ENCODE measurements around the gene HACL1.
"Not testable (repeated sequence)": the region's sequence is repeated elsewhere in the genome, so short reads cannot be mapped to it uniquely, and the experiment has no call there.

Gene HACL1

DNA sequence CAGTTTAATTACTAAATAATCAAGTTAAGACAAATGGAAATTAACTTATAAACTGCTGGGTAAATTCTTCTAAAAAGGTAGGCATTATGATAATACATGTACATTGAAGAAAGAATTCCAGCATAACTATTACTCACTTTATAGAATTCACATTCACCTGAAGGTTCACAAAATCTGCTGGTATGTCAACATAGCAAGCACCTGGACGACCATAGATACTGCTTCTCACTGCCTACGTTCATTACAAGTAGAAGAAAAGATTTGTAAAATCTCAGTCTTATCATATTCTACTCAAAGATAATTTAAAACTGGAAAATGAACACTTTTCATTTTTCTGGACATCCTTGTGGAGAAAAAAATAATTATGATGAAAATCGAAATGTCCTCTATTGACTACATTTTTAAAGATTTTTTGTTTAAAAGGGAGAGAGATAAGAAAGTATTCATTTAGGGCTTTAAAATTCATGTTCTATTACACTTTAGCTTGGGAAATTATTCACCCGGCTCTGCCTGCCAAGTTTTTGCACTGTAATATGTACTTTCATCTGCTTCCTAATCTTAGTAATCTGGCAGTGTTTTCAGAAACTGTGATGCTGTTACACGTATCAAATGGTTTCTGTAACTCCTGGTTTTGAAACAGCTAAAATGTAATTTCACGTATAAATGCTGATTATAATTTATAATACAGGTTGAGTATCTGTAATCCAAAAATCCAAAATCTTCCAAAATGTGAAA is 16.1 kb downstream of the HACL1 start:
- DNase-seq (ENCODE audit: insufficient read length, low spot score) = no peak
- no peak for FAIRE-seq

DNA sequence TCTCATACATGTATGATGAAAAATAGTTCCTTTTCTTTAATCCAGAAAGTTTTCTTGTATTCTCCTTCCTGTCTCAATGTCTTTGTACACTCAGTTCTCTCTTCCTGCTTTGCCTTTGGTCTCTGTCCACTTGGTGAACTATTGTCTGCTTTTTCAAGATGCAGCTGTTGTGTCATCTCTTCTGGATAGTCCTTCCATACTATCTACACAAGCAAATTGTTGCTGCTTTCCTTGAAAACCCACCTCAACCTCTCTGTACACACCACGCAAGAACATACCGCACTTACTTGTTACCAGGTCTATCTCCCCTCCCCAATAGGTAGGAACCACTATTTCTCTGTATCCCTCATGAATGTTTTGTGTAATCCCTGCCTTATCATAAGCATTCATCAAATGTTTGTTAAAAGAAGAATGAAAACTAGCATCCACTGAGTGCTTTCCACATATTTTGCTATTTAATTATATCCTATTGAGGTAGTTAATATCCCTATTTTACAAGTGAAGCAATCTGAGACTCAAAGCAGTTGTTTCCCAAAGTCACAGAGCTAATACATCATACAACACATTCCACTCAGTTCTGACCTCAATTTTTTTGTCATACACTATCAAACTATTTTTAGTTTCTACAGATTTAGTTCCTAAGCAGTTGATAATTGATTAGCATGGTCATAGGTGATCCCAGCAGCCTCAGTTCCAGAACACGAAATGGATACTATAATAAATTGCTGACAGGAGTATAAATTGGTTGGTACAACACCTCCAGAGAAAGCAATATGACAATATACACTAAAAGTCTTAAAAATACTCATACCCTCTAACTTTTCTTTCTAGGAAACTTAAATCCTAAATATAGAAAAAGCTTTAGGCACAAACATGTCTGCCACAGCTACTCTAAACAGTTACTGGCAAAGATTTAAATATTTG is 19.6 kb downstream of the HACL1 start:
- DNase-seq (ENCODE audit: insufficient read length, low spot score) (no peak), FAIRE-seq (no peak)

GRCh38 chr3:15579051-15579450 is 22.3 kb downstream of the HACL1 start:
- DNase-seq (ENCODE audit: insufficient read length, low spot score) (no peak), FAIRE-seq (no peak)

GRCh38 chr3:15578289-15578867 is 23.0 kb downstream of the HACL1 start:
- no peak for FAIRE-seq
- no peak for DNase-seq (ENCODE audit: insufficient read length, low spot score)

DNA sequence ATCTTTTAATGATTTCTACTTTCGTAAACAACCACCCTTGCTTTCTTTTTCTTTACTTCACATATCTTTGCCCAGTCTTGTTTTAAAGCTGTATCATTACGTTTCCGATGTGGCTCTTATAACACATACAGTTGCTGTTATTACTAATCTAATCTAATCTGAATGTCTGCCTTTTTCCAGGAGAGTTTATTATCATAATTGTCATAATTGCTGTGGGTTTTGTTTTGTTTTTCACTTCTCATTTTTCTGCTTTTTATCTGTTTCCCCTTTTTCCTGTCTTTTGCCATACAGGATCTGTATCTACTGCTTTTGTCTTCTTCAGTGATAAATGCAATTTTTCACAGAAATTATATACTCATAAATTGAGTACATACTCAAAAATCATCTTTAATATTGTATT is 24.9 kb downstream of the HACL1 start:
- DNase-seq (ENCODE audit: insufficient read length, low spot score) = no peak
- no peak for FAIRE-seq

GRCh38 chr3:15575446-15575845 is 25.9 kb downstream of the HACL1 start:
- DNase-seq (ENCODE audit: insufficient read length, low spot score) (no peak), FAIRE-seq (no peak)

GRCh38 chr3:15572138-15572537 is 29.2 kb downstream of the HACL1 start:
- FAIRE-seq (no peak), DNase-seq (ENCODE audit: insufficient read length, low spot score) (no peak)

GRCh38 chr3:15563190-15563589 is 38.2 kb downstream of the HACL1 start:
- FAIRE-seq (no peak), DNase-seq (ENCODE audit: insufficient read length, low spot score) (no peak)

- DNase-seq (ENCODE audit: insufficient read length, low spot score) (no peak), FAIRE-seq (no peak)
These were observed 38.8 kb downstream of the HACL1 start for GRCh38 chr3:15562560-15562959.

- FAIRE-seq (no peak), DNase-seq (ENCODE audit: insufficient read length, low spot score) (no peak)
These were observed 42.8 kb downstream of the HACL1 start for GRCh38 chr3:15558581-15558980.

DNA sequence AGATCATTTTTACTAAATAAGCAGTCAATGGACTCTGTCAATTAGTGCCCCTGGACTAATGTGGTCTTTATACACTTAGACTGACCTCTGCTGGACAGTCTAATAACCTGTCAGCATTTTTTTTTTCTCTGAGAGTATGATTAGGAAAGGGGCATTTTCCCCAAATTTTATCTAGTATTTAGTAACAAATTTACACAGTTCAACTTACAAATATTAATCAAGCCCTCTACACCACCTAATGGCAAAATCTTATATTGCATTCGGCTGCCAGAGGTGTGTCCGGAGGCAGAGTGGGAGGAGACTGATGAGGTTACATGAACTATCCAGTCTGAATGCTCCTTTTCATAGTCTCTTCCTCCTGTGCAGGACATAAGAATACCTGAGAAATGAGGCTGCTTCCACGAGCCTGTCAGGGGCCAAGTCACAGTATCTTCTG is 43.8 kb downstream of the HACL1 start:
- DNase-seq (ENCODE audit: insufficient read length, low spot score) = peak; percentile 54
- no peak for FAIRE-seq

GRCh38 chr3:15556512-15556911 is 44.9 kb downstream of the HACL1 start:
- FAIRE-seq = no peak
- no peak for DNase-seq (ENCODE audit: insufficient read length, low spot score)

DNA sequence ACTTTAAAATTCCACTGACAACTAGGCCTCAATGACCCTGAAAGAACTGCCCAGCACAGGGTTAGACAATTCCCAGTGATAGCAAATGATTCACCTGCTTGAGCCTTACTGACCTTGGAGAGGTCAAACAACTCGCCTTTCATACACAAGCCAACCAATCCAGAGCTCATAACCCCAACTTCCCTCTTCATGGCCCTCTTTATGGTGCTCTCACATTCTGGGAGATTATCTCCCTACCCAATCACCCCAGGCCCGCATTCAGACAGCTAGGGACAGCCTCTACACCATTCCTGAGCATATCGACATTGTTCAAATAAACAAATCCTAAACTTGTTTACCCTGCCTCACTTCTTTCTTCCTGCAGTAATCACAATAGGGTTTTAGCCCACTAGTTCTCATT is 47.6 kb downstream of the HACL1 start:
- no peak for FAIRE-seq

DNA sequence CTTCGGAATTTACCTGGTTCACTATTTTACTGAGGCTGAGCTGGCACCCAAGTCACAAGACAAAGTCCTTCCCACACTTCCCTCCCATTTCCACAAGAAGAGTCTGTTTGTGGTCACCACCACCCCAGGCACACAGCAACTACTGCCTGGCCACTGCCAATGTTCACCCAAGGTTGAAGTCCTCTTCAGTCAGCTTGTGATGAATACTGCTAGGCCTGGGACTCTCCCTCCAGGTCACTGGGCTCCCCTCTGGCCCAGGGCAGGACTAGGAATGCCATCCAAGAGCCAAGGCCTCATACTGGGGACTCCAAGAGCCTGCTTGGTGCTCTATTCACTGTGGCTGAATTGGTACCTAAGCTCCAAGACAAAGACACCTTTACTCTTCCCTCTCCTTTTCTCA is 49.5 kb downstream of the HACL1 start:
- FAIRE-seq = no peak
- no peak for DNase-seq (ENCODE audit: insufficient read length, low spot score)

More for the DNA sequence above, 47.6 kb downstream of the HACL1 start:
- DNase-seq (ENCODE audit: insufficient read length, low spot score) = no peak

- DNase-seq (ENCODE audit: insufficient read length, low spot score) (no peak), FAIRE-seq (no peak)
These were observed 51.5 kb downstream of the HACL1 start for GRCh38 chr3:15549846-15550245.

- DNase-seq (ENCODE audit: insufficient read length, low spot score) = no peak
- no peak for FAIRE-seq
These were observed 58.8 kb downstream of the HACL1 start for GRCh38 chr3:15542614-15543013.

DNA sequence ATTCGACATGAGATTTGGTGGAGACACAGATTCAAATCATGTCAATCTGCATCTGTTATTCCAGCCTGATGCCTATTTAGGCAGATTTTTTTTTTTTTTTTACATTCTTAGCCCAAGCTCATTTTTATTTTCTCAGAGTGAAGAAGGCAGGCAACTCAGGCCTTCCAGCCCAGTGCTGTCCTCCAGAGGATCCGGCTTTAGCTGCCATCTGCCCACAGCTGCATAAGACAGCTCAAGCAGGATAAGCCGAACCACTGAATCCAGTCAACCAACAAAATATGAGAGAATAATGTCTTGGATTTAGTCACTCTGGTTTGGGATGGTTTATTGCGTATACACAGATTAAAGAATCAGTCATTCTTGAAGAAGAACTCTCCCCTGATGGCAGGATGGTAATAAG is 60.0 kb downstream of the HACL1 start:
- FAIRE-seq (no peak), DNase-seq (ENCODE audit: insufficient read length, low spot score) (no peak)

DNA sequence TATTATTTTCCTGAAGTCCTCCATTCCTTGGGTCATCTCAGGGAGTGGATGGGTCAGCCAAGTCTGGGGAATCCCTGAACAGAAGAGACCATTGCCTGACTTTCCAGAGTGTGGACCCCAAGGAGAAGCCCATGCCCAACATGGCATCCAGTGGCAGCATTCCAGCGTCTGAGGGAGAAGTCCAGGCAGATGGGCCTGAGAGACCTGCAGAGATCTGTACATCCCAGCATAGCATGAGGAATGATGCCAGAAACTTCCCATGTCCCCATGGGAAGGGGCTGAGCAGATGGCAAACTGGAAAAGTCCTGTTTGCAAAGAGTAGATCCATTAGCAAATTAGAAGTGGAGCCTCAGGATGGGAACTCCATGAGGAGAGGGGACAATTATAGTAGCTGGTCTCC is 62.3 kb downstream of the HACL1 start:
- FAIRE-seq (no peak), DNase-seq (ENCODE audit: insufficient read length, low spot score) (no peak)

DNA sequence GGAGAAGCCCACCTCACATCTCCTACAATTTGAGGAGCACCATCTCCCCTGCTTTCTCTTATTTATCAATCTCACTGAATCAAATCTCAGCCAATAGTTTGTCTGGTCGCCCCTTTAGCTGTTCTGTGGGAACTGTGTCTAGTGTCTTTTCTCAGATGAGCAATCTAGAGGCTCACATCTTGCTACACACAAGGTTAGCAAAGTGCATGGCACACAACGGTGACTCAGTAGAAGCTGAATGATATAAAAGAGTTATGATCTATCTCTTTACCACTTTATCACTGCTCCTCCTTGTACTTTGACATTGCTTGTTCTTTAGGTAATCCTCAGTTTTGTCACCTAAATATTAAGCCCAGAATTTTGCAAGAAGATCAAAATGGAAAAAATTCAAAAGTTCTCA is 63.0 kb downstream of the HACL1 start:
- FAIRE-seq = no peak
- no peak for DNase-seq (ENCODE audit: insufficient read length, low spot score)

- FAIRE-seq = no peak
- DNase-seq (ENCODE audit: insufficient read length, low spot score) = no peak
These were observed 64.5 kb downstream of the HACL1 start for GRCh38 chr3:15536856-15537255.

- FAIRE-seq = no peak
These were observed 65.6 kb downstream of the HACL1 start for GRCh38 chr3:15535732-15536131.

GRCh38 chr3:15532614-15533013 is 68.8 kb downstream of the HACL1 start:
- DNase-seq (ENCODE audit: insufficient read length, low spot score); FAIRE-seq: not testable (repeated sequence)

More at GRCh38 chr3:15535732-15536131, 65.6 kb downstream of the HACL1 start:
- no peak for DNase-seq (ENCODE audit: insufficient read length, low spot score)

Measured in HTR-8/SVneo (cell line).